GM12878 (cell line): ENCODE data around the gene TMCC3. TPM values are rescaled to one million over a fixed set of nuclear protein-coding genes. Genes with fewer than 3 reads are reported as not detected.

Source experiments
- CBX3 ChIP-seq: fragments of 200-600 bp; sonication (generic); IDR thresholded peaks from 2 replicates; pipeline ENCODE4 v1.6.1; 2016; ENCODE audit warnings: low read depth, borderline replicate concordance
- CBX5 ChIP-seq: sonication (generic); IDR thresholded peaks from 2 replicates; pipeline ENCODE4 v1.6.1; 2016; ENCODE audit warnings: low read depth, moderate library complexity, mild to moderate bottlenecking, inconsistent platforms
- EP300 ChIP-seq, 2 experiments: fragments of 150-350 bp in 1 of 2; IDR thresholded peaks; 2 replicates each; pipeline ENCODE4 v1.6.1; 2011 to 2012; ENCODE audit warnings: low read depth in 2 of 2, low read length in 2 of 2, borderline replicate concordance in 1 of 2, improper control_type of control experiment in 1 of 2, inconsistent platforms in 1 of 2; ENCODE audit not compliant: control insufficient read depth in 1 of 2
- NR2C1 ChIP-seq: fragments of 450-650 bp; IDR thresholded peaks from 2 replicates; pipeline ENCODE4 v1.6.1; 2017; ENCODE audit warnings: antibody characterized with exemption, mild to moderate bottlenecking, moderate library complexity
- SREBF1 ChIP-seq: IDR thresholded peaks from 2 replicates; pipeline ENCODE4 v1.6.1; 2012; ENCODE audit warnings: mild to moderate bottlenecking, low read length
- polyA plus RNA-seq, 11 experiments: library from polyadenylated mRNA; depleted of rRNA in 4 of 11; unstranded in 6 of 11; stranded (reverse) in 5 of 11; fragments of >200 nt; fragmentation: Nextera tagmentation in 4 of 11; fragmentation: Illumina TruSeq in 1 of 11; extraction: Ambion mirVana in 4 of 11; extraction: Trizol in 1 of 11; gene quantifications; 1 replicate in 1 of 11; 2 replicates in 10 of 11; pipeline versions ENCODE4 v1.2.1 to v1.2.3, GENCODE V29; 2011 to 2016; ENCODE audit warnings: inconsistent platforms in 2 of 11, missing spikeins in 2 of 11, low read depth in 1 of 11
- total RNA-seq, 4 experiments: library from RNA; depleted of rRNA in 3 of 4; stranded (reverse); fragments of >200 nt in 3 of 4; fragmentation: Illumina TruSeq in 1 of 4; extraction: Trizol in 1 of 4; gene quantifications; 2 replicates each; pipeline versions ENCODE4 v1.2.1 to v1.2.3, GENCODE V29; 2013 to 2021
- TF ChIP-seq, protein P1 (sequence below): fragments of 150-350 bp; IDR thresholded peaks from 2 replicates; pipeline ENCODE4 v1.6.1; 2016; ENCODE audit warnings: low read depth, low read length
- TF ChIP-seq, protein P2 (sequence below): fragments of 150-350 bp; IDR thresholded peaks from 2 replicates; pipeline ENCODE4 v1.6.1; 2014; ENCODE audit warnings: mild to moderate bottlenecking, low read depth, low read length

The TMCC3 gene
- total and polyA plus RNA-seq, 10 of the 15 experiments (the other 5 are each of a cell fraction or from before 2014, with no cell fraction given): 5.8 to 29.8 (median 12.6) TPM

DNA sequence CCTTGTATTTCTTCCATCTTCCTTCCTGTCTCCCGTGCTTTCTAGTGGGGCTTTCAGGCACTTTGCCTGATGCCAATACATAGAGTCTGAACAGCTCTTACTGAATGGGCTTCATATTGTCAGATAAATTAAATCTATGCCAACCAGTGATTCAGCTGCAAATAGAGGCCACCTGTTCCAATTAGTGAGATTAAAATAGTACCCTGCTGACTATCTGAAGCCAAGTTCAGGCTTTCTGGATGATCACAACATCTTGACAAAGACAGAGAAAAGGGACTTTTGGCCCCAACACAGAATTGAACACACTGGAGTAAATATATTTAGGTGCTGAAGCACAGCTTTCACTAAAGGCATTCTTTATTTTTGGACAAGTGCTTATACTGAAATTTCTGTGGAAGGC, 11.8 kb downstream of the TMCC3 start (continued):
- TF ChIP-seq EP300 (IDR thresholded peaks at IDR 0.05; ENCODE audit: borderline replicate concordance in 1 of 2, control insufficient read depth in 1 of 2, low read depth in 2 of 2, low read length in 2 of 2): no peak
- TF ChIP-seq CBX3: no peak
- TF ChIP-seq, protein P1, sequence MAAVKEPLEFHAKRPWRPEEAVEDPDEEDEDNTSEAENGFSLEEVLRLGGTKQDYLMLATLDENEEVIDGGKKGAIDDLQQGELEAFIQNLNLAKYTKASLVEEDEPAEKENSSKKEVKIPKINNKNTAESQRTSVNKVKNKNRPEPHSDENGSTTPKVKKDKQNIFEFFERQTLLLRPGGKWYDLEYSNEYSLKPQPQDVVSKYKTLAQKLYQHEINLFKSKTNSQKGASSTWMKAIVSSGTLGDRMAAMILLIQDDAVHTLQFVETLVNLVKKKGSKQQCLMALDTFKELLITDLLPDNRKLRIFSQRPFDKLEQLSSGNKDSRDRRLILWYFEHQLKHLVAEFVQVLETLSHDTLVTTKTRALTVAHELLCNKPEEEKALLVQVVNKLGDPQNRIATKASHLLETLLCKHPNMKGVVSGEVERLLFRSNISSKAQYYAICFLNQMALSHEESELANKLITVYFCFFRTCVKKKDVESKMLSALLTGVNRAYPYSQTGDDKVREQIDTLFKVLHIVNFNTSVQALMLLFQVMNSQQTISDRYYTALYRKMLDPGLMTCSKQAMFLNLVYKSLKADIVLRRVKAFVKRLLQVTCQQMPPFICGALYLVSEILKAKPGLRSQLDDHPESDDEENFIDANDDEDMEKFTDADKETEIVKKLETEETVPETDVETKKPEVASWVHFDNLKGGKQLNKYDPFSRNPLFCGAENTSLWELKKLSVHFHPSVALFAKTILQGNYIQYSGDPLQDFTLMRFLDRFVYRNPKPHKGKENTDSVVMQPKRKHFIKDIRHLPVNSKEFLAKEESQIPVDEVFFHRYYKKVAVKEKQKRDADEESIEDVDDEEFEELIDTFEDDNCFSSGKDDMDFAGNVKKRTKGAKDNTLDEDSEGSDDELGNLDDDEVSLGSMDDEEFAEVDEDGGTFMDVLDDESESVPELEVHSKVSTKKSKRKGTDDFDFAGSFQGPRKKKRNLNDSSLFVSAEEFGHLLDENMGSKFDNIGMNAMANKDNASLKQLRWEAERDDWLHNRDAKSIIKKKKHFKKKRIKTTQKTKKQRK: no peak
- TF ChIP-seq, protein P2, sequence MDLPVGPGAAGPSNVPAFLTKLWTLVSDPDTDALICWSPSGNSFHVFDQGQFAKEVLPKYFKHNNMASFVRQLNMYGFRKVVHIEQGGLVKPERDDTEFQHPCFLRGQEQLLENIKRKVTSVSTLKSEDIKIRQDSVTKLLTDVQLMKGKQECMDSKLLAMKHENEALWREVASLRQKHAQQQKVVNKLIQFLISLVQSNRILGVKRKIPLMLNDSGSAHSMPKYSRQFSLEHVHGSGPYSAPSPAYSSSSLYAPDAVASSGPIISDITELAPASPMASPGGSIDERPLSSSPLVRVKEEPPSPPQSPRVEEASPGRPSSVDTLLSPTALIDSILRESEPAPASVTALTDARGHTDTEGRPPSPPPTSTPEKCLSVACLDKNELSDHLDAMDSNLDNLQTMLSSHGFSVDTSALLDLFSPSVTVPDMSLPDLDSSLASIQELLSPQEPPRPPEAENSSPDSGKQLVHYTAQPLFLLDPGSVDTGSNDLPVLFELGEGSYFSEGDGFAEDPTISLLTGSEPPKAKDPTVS: no peak
- TF ChIP-seq CBX5: no peak
- no peak for TF ChIP-seq NR2C1
- TF ChIP-seq SREBF1: no peak
